Measurements from ENCODE around the gene PARVA. TPM values are rescaled to one million over a fixed set of nuclear protein-coding genes. Genes with fewer than 3 reads are reported as not detected.

Gene PARVA
- total and polyA plus RNA-seq, 4 donors = 30.4 to 159 (median 93.9) TPM

DNA sequence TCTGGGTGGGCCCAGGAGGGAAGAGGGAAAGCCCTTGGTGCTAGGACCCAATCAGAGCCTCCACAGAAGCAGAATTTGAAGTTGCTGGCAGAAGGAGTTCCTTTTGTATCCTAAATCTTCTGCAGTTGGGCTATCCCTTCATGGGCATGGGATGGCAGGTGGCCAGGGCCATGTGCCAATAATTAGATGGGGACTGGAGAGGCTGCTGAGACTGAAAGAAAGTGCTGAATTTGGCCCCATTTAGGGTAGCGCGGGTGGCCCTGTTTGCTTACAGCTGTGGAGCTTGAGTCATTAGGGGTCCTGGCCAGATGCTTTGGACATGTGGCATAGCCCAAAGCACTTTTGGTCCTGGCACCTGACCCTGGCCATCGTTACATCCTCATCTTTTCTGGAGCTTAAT, 27.1 kb downstream of the PARVA start:
- Histone ChIP-seq H3K9me3 (ENCODE audit: control insufficient read depth, low read length) (no peaks in the 10 kb centered on the region), H3K27me3 (ENCODE audit: control insufficient read depth in 1 of 2, insufficient read depth in 2 of 2, low read length in 1 of 2) (no peaks in the 10 kb centered on the region), H3K36me3 (ENCODE audit: control insufficient read depth in 1 of 2, insufficient read depth in 2 of 2, low read length in 1 of 2) (no peaks in the 10 kb centered on the region), H3K27ac (ENCODE audit: low read depth in 1 of 2, low read length in 2 of 2) (peak overlapping the region in 1 of 2 donors; percentile 2), H3K4me3 (ENCODE audit: low read length in 2 of 2) (no peak overlapping the region), H3K4me1 (ENCODE audit: control insufficient read depth in 1 of 2, insufficient read depth in 2 of 2, low read length in 2 of 2) (peaks cover 5 to 15% of the 10 kb centered on the region in 2 donors)
- 7 to 9% methylated on average over 3 of the region's 3 CpGs for WGBS, 2 donors
- no peak for ATAC-seq (ENCODE audit: low FRiP score)
- peak; percentile 59 to 80 for DNase-seq
- intact Hi-C loops (cut with DNase I) = no loop called here

DNA sequence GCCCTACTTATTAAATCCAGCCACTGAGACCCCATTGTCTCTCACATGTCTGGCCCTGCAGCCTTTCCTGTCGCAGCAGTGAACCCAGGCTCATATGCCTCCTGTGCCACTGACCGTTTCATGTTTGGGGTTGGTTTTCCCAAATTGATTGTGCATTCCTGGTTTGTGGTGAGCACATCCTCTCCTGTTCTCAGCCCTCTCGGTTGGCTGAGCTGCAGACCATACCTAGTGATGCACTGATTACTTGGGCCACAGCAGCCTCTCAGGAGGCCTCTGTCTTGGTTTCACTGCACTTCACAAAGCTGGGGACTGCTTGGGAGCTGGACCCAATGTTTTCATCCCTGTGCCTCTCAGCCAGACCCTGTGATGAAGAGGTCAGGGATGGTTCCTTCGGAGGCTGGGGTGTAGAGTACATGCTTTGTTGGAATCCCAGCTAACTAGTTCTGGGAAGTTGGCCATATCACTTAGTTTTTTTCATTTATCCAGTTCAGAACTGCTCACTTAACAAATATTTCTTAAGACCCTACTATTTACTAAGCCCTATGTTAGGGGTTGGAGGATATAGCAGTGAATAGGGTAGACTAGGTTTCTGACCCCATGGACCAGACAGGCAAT, 30.9 kb downstream of the PARVA start:
- Histone ChIP-seq H3K27ac (ENCODE audit: low read depth in 1 of 2, low read length in 2 of 2) (no peak overlapping the region), H3K36me3 (ENCODE audit: control insufficient read depth in 1 of 2, insufficient read depth in 2 of 2, low read length in 1 of 2) (no peaks in the 10 kb centered on the region), H3K4me3 (ENCODE audit: low read length in 2 of 2) (no peak overlapping the region), H3K4me1 (ENCODE audit: control insufficient read depth in 1 of 2, insufficient read depth in 2 of 2, low read length in 2 of 2) (peaks cover 10 to 15% of the 10 kb centered on the region in 2 donors), H3K27me3 (ENCODE audit: control insufficient read depth in 1 of 2, insufficient read depth in 2 of 2, low read length in 1 of 2) (no peaks in the 10 kb centered on the region), H3K9me3 (ENCODE audit: control insufficient read depth, low read length) (no peaks in the 10 kb centered on the region)
- intact Hi-C loops (cut with DNase I) = no loop called here
- WGBS, 2 donors = 83 to 86% methylated on average over 4 of the region's 4 CpGs
- DNase-seq = no peak
- ATAC-seq (ENCODE audit: low FRiP score) = no peak

DNA sequence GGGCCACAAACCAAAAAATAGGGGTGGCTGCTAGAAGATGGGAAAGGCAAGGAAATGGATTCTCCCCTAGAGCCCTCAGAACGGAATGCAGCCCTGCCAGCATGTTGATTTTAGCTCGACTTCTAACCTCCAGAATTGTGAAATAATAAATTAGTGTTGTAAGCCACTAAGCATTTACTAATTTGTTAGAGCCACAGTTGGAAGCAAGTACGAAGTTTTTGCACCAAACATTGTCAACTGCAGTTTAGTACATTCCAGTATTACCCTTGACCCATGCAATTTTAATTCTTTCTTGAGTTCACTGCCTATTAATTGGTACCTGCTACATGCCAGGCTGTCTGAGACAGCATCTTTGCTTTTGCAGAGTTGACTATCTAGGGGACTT, 32.2 kb downstream of the PARVA start:
- H3K4me3 ChIP-seq (ENCODE audit: low read length in 2 of 2) = no peak overlapping the region
- peak overlapping the region; percentile 84 to 90 for H3K27ac ChIP-seq (ENCODE audit: low read depth in 1 of 2, low read length in 2 of 2)
- DNase-seq = no peak
- peaks cover 9 to 17% of the 10 kb centered on the region in 2 donors for H3K4me1 ChIP-seq (ENCODE audit: control insufficient read depth in 1 of 2, insufficient read depth in 2 of 2, low read length in 2 of 2)
- intact Hi-C loops (cut with DNase I) = loop anchor here (5.0 to 10.0 kb wide), 3 partner anchors 32 to 485 kb away; partner anchors contain the start of gene PARVA (in 1 of the 2)
- no peaks in the 10 kb centered on the region for H3K36me3 ChIP-seq (ENCODE audit: control insufficient read depth in 1 of 2, insufficient read depth in 2 of 2, low read length in 1 of 2)
- ATAC-seq (ENCODE audit: low FRiP score) = no peak
- 37 to 48% methylated on average over 3 of the region's 3 CpGs for WGBS, 2 donors
- no peaks in the 10 kb centered on the region for H3K27me3 ChIP-seq (ENCODE audit: control insufficient read depth in 1 of 2, insufficient read depth in 2 of 2, low read length in 1 of 2)
- H3K9me3 ChIP-seq (ENCODE audit: control insufficient read depth, low read length) = no peaks in the 10 kb centered on the region

DNA sequence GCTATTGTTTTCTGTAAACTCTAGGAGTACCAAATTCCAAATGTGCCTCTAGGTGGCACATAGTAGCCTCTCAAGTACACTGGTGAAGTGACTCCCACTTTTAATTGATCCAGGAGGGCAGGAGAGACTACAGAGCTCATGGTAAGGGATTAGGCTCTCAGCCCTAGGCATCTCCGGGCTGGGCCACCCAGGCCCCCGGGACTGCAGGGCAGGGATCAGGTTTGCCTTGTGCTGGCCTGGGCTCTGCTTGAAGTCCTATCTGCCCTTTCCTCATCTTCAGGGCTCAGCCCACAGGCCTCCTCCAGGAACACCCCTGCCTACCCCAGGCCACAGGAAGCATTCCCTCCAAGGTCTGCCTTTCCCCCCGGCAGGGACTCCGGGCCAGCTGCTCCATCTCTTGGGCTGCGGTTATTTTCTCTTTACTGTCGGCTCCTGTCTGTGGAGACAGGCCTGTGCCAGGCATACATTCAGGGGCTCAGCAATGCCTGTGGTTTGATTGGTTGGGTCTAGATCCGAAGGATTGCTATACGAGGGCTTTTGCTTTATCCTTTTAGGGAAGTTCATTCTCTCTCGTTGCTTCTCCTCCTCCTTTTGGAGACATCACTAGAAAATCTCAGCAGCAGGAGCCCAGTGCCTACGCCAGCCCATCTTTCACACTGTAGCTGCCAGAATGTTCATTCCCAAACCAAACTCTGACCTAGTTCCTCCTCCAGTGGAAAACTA, 32.8 kb downstream of the PARVA start:
- 12 to 15% methylated on average over 10 of the region's 10 CpGs for WGBS, 2 donors
- no peaks in the 10 kb centered on the region for H3K9me3 ChIP-seq (ENCODE audit: control insufficient read depth, low read length)
- peak overlapping the region; percentile 84 to 90 for H3K27ac ChIP-seq (ENCODE audit: low read depth in 1 of 2, low read length in 2 of 2)
- no peak for DNase-seq
- H3K27me3 ChIP-seq (ENCODE audit: control insufficient read depth in 1 of 2, insufficient read depth in 2 of 2, low read length in 1 of 2) = no peaks in the 10 kb centered on the region
- peak; percentile 39 for ATAC-seq (ENCODE audit: low FRiP score)
- intact Hi-C loops (cut with DNase I) = loop anchor here (5.0 to 10.0 kb wide), 3 partner anchors 33 to 485 kb away; partner anchors contain the start of gene PARVA (in 1 of the 2)
- no peaks in the 10 kb centered on the region for H3K36me3 ChIP-seq (ENCODE audit: control insufficient read depth in 1 of 2, insufficient read depth in 2 of 2, low read length in 1 of 2)
- H3K4me1 ChIP-seq (ENCODE audit: control insufficient read depth in 1 of 2, insufficient read depth in 2 of 2, low read length in 2 of 2) = peaks cover 9 to 17% of the 10 kb centered on the region in 2 donors
- no peak overlapping the region for H3K4me3 ChIP-seq (ENCODE audit: low read length in 2 of 2)

DNA sequence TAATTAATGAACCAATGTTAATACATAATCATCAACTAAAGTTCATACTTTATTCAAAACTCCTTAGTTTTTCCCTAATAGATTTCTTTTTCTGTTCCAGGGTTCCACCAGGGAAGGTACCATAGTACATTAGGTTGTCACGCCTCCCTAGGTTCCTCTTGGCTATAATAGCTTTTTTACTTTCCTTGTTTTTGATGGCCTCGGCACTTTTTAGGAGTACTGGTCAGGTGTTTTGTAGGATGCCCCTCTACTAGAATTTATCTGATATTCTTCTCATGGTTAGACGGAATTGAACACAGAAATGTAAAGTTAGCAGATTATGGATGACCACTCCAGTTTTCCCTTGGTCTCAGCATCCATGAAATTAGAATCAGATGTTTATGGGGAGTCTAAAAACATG, 34.0 kb downstream of the PARVA start:
- H3K4me3 ChIP-seq (ENCODE audit: low read length in 2 of 2) = no peak overlapping the region
- ATAC-seq (ENCODE audit: low FRiP score) (no peak), DNase-seq (no peak)
- H3K4me1 ChIP-seq (ENCODE audit: control insufficient read depth in 1 of 2, insufficient read depth in 2 of 2, low read length in 2 of 2) = peaks cover 9 to 17% of the 10 kb centered on the region in 2 donors
- WGBS, 2 donors = 92 to 95% methylated on average over 3 of the region's 3 CpGs
- intact Hi-C loops (cut with DNase I) = loop anchor here (5.0 to 10.0 kb wide), 3 partner anchors 34 to 483 kb away; partner anchors contain the start of gene PARVA (in 1 of the 2)
- H3K27ac ChIP-seq (ENCODE audit: low read depth in 1 of 2, low read length in 2 of 2) = peak overlapping the region in 1 of 2 donors; percentile 84
- no peaks in the 10 kb centered on the region for H3K27me3 ChIP-seq (ENCODE audit: control insufficient read depth in 1 of 2, insufficient read depth in 2 of 2, low read length in 1 of 2)
- H3K36me3 ChIP-seq (ENCODE audit: control insufficient read depth in 1 of 2, insufficient read depth in 2 of 2, low read length in 1 of 2) = no peaks in the 10 kb centered on the region
- no peaks in the 10 kb centered on the region for H3K9me3 ChIP-seq (ENCODE audit: control insufficient read depth, low read length)

DNA sequence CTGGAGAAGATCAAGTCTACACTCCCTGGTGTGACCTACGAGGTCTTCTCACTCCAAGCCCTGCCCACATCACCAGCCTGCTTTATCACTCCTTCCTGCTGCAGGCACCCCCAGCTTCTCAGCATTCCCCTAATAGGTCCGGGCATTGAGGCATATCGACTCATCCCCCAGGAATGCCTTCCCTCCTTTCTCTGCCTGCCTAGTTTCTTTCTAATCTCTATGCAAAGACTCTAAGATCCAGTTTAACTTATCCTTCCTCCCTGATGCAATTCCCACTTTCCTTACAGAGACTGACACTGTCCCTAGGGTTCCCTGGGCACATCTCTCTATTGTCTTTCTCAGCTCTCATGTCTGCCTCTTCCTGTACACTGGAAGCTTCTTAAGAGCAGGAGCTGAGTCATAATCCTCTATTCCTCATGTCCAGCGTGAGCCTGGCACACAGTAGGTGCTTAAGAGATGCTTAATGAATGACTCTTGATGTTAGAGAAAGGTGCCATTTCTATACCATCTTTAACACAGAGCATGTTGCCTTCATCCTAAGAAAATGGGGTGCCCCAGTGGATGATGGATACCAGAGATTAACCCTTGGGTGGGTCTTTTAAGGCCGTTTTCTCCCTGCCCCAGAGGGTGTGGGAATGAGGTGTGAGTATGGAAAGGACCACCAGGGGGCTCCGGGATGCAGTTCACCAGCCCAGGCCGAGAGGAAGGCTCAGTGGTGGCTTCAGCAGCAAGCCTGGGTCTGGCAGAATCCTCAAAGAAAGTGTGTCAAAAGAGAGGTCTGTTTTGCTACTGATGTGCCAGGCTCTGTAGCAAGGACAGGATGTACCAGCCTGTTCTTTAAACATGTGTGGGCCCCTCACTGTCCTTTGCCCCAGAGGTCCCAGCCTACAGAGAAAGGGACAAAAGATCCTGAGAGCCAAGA, 34.7 kb downstream of the PARVA start:
- Histone ChIP-seq H3K27ac (ENCODE audit: low read depth in 1 of 2, low read length in 2 of 2) (peak overlapping the region; percentile 84 to 85), H3K36me3 (ENCODE audit: control insufficient read depth in 1 of 2, insufficient read depth in 2 of 2, low read length in 1 of 2) (no peaks in the 10 kb centered on the region), H3K9me3 (ENCODE audit: control insufficient read depth, low read length) (no peaks in the 10 kb centered on the region), H3K4me1 (ENCODE audit: control insufficient read depth in 1 of 2, insufficient read depth in 2 of 2, low read length in 2 of 2) (peaks cover 9 to 17% of the 10 kb centered on the region in 2 donors), H3K4me3 (ENCODE audit: low read length in 2 of 2) (no peak overlapping the region), H3K27me3 (ENCODE audit: control insufficient read depth in 1 of 2, insufficient read depth in 2 of 2, low read length in 1 of 2) (no peaks in the 10 kb centered on the region)
- DNase-seq (peak; percentile 75 to 84), ATAC-seq (ENCODE audit: low FRiP score) (peak; percentile 87)
- intact Hi-C loops (cut with DNase I) = loop anchor here (5.0 to 10.0 kb wide), 3 partner anchors 35 to 483 kb away; partner anchors contain the start of gene PARVA (in 1 of the 2)
- 9 to 11% methylated on average over 7 of the region's 7 CpGs for WGBS, 2 donors

DNA sequence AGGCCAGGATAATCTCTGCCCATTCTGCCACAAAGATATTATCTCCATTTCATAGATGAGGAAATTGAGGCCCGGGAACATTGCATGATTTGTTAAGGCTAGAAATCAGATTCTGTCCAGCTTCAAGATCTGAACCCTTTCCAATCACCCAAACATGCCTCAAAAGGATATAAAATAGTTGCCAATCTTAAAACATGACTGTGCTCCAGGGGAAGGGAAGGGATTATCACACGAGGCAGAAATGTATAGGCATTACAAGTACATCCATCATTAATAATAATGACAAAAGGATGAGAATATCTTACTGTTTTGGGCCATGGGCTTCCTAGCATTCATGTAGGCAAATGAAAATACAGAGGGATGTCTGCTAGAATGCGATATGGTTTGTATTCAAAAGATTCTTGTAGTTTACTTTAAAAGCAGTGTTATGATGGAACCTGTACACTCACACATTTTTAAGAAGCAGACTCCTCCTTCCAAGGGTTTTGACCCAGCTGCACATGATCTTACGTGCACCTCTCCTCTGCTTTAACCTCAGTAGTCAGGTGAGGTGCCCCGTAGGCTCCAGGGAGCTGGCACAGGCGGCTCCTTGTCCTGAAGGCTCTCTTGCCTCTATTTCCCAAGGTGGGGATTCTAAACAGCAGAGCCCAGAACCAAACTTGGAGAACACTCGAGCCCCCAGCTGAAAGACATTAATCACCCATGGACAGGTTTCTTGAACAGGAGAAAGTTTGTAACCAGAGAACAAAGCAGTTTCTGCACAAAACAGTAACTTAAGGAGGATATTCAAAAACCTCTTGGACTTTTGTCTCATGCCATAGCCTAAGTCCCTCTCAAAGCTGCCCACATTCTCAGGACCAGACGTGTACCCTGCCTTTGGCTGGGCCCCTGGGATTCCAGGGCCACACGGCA, 36.0 kb downstream of the PARVA start:
- ATAC-seq (ENCODE audit: low FRiP score) = no peak

More for the DNA sequence above, 36.0 kb downstream of the PARVA start:
- DNase-seq = no peak
- intact Hi-C loops (cut with DNase I) = loop anchor here (5.0 to 10.0 kb wide), 3 partner anchors 36 to 481 kb away; partner anchors contain the start of gene PARVA (in 1 of the 2)
- H3K36me3 ChIP-seq (ENCODE audit: control insufficient read depth in 1 of 2, insufficient read depth in 2 of 2, low read length in 1 of 2) = no peaks in the 10 kb centered on the region
- peaks cover 8 to 17% of the 10 kb centered on the region in 2 donors for H3K4me1 ChIP-seq (ENCODE audit: control insufficient read depth in 1 of 2, insufficient read depth in 2 of 2, low read length in 2 of 2)
- 12 to 27% methylated on average over 9 of the region's 9 CpGs for WGBS, 2 donors
- peak overlapping the region; percentile 62 to 84 for H3K27ac ChIP-seq (ENCODE audit: low read depth in 1 of 2, low read length in 2 of 2)
- no peak overlapping the region for H3K4me3 ChIP-seq (ENCODE audit: low read length in 2 of 2)
- no peaks in the 10 kb centered on the region for H3K9me3 ChIP-seq (ENCODE audit: control insufficient read depth, low read length)
- no peaks in the 10 kb centered on the region for H3K27me3 ChIP-seq (ENCODE audit: control insufficient read depth in 1 of 2, insufficient read depth in 2 of 2, low read length in 1 of 2)
